Measurements from ENCODE around the gene GRIA4.

Gene GRIA4

GRCh38 chr11:105793092-105793491, 183.2 kb downstream of the GRIA4 start:
- no peak for DNase-seq

DNA sequence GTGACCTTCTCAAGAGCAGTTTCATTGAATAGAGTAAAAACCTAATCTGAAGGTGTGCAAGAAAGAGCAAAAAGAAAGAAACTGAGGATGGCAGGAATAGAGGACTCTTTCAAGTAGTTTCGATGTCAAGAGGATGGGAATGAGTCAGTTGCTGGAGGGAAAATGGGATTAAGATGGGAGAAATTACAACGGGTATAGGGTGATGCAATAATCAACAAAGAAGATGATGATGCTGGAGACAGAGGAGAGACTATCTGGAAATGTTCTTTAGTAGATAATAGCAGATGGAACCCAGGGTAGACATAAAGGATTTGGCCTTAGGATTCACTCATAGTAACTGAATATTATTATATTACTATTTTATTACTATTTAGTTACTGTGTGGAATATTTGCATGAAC, 189.4 kb downstream of the GRIA4 start:
- no peak for DNase-seq

- DNase-seq = no peak
Observed at GRCh38 chr11:105799728-105800462, 190.0 kb downstream of the GRIA4 start.

DNA sequence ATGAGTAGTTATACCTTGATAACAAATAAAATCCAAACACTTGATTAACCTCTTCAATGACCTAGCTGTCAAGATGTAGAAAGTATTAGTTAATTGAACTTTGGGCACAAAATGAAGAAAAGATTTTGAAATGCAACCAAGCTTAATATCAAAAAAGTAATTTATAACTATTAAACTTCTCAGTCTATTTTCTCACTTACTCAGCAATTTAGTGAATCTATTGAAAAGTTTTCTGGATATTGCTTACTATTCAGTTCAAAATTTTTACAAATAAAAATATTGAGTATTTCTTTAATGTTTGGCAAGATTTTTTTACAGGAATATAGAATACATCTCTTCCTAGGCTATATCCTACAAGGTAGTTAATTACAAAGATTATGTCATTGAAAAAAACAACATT, 192.5 kb downstream of the GRIA4 start:
- DNase-seq = no peak

- DNase-seq = no peak
Observed at GRCh38 chr11:105811242-105811641, 201.4 kb downstream of the GRIA4 start.

DNA sequence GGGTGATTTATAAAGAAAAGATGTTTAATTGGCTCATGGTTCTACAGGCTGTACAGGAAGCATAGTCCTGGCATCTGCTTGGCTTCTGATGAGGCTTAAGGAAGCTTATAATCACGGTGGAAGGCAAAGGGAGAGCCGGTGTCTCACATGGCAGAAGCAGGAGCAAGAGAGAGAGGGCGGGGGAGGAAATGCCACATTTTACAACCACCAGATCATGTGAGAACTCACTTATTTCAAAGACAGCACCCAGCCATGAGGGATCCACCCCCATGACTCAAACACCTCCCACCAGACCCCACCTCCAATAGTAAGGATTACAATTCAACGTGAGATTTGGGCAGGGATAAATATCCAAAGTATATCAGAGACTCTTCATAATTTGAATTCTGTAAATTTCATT, 211.5 kb downstream of the GRIA4 start:
- DNase-seq = no peak

- DNase-seq = no peak
Observed at GRCh38 chr11:105821781-105822180, 211.9 kb downstream of the GRIA4 start.

GRCh38 chr11:105823495-105824033, 213.7 kb downstream of the GRIA4 start:
- no peak for DNase-seq

GRCh38 chr11:105824457-105825013, 214.7 kb downstream of the GRIA4 start:
- no peak for DNase-seq

GRCh38 chr11:105825141-105825540, 215.3 kb downstream of the GRIA4 start:
- no peak for DNase-seq

DNA sequence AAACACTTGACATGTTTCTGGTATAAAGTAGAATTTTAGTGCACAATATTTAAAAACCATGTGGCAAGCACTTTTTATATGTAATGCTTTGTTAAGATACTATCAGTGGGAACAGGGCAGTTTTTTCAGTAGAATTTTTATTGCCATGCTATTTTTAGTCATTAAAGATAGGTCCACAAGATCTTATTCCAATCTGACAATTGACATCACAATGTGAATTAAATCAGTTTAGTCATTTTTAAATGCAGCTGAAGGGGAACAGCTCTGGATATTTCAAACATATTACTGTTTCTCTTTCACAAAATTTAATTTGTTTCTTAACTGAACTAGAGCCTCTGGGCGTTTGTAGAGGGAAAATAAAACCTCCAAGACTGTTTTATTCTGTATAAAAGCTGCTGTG, 218.0 kb downstream of the GRIA4 start:
- DNase-seq = no peak

DNA sequence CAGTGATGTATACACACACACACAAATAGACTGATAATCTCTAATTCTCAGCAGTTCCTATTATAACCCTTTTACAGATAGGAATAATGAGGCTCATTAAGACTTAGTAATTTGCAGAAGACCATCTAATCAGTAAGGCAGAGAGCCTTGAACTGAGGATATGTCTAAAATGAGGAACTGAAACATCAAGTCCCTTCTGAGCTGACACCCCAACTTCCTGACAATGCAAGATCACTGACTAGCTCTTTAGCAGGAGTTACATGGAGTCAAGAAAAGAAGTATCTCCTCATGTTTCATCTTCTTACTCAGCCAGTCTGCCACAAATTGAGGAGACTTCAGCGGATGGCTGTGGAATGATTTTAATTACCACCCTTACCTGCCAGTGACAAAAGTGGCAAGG, 219.2 kb downstream of the GRIA4 start:
- no peak for DNase-seq

DNA sequence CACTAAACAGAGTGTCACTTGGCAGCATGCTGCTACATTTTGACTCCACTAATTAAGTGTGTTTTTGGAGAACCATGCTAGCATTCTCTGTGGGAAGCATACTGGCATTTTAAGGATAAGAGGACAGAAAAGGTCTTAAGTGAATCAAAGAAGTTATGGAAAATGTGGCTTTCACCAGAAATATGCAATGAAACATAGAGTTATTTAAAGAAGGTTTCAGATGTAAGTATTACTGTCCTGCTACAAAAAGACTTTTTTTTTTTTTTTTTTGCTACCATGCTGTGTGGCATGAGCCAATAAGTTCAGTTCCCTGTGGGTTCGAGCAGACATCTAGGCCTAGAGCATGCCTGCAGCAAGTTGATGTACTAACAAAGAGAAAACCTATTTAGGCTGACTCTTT, 224.6 kb downstream of the GRIA4 start:
- DNase-seq = no peak

GRCh38 chr11:105838668-105839384, 229.0 kb downstream of the GRIA4 start:
- DNase-seq = no peak

DNA sequence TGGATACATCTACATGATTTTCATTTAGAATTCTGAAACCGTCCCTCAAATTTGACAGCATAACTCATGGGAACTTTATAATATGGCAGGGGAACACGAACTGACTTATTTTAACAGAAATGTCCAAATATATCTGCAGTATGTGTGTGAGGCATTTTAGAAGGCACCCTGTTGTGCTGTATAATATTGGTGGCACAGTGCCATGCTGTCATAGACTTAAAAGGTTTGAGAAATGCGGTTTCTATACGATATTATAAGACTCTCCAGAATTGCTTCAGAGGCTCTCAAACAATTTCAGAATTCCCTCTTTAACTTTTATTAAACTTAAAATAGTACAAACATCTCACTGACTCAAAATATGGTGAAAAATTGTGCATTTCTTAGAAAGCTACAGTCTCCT, 230.5 kb downstream of the GRIA4 start:
- no peak for DNase-seq

GRCh38 chr11:105852403-105852802, 242.5 kb downstream of the GRIA4 start:
- DNase-seq = no peak

GRCh38 chr11:105854269-105854668, 244.4 kb downstream of the GRIA4 start:
- no peak for DNase-seq

- no peak for DNase-seq
Observed at GRCh38 chr11:105856954-105857353, 247.1 kb downstream of the GRIA4 start.

DNA sequence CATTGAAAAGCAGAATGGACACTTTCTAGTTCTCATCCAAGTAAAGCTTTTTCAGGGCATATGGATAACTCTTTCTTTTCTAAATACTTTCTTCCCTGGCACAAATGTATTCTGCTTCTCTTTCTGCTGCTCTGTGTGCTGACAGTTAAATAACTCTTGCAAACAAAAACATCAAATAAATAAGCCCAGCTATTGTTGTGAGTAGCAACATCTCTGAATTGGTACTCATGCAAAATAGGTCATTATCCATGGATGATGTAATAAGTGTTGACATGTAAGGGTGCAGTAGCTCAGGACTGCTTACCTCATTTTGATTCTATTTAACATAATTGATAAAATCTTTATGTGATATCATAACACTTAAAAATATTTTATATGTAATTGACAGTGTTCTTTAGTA, 247.9 kb downstream of the GRIA4 start:
- DNase-seq = no peak

DNA sequence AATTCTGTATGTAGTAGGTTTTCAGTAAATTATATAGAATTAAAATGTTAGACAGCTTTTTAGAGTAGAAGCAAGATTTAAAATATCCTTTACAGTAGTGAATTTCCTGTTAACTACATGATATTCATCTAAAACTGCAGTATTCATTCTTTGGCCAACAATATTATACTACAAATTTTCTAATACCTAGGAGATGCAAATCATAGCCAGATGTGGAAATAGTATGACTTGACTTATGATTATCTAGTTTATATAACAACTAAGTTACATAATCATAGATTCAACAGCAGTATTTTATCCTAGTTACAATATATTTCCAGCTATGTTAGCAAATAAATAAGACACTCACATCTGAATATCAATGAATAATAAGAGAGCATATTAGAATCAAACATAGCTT, 249.0 kb downstream of the GRIA4 start:
- no peak for DNase-seq

GRCh38 chr11:105860105-105860504, 250.2 kb downstream of the GRIA4 start:
- DNase-seq = no peak

GRCh38 chr11:105861225-105861624, 251.4 kb downstream of the GRIA4 start:
- DNase-seq = no peak

DNA sequence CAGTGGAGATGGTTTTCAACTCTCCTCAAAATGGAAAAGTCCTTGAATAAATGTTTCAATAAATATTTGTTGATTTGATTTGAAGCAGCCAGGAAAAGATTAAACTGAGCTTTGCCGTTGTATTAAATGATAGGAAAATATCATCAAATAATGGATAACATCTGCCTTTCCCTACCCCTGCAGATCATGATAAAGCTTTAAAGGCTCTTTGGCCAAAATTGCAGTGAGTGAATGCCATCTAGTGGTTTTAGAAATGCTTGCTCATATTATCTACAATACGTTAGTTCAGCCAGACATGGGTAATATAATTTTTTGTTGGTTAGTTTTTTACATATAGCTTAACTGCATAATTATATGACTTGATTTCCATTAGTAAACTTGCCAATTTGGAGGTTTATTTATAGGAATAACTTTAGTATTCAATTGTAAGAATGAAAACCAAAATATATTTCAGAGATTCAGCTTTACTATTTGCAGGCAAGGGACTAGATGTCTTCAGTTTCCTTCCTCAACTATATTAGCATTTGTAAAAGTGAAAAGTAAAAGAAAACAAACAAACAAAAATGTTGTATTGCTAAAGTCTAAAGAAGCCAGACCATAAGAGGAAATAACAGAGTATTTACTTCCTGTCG, 253.0 kb downstream of the GRIA4 start:
- peak in 1 of 2 donors; percentile 35 for DNase-seq

DNA sequence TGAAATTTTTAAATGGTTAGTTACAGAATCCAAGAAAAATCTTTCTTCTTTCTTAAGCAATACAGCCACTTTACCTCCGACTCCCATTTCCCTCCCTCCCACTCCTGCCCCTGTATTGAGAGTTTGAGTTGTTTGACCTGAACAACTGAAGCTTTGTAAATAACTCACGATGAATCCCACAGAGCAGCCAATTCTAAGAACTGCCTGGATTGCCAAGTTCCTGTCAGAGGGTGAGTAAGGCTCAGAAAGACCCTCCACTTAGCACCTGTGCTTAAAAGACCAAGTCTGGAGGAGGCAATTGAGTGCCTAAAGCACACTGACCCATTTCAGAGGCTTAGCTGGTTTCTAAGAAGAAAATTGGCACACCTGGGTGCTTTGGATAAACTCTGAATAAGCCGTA, 253.7 kb downstream of the GRIA4 start:
- DNase-seq = no peak
